GM12878 (cell line): ENCODE measurements around the gene COL28A1. TPM values are rescaled to one million over a fixed set of nuclear protein-coding genes. Genes with fewer than 3 reads are reported as not detected.

Experiments
- ATAC-seq: fragments of 200-7000 bp; cut with Tn5 transposase; 3 replicates; pipeline ENCODE4 v1.9.1; 2020; ENCODE audit warnings: mild to moderate bottlenecking, moderate library complexity
- BruUV-seq: library from RNA; stranded (reverse); fragments of 400-500 nt; replicated peaks from 2 replicates; lab custom pipeline; 2021; lab: Mats Ljungman, UMichigan
- CTCF ChIA-PET: fragments of 300-600 bp; sonication (Branson Sonifier 250); formaldehyde crosslinking; extraction: SDS; loops from one replicate; lab custom pipeline; 2021; ENCODE audit warnings: inconsistent platforms; lab: Yijun Ruan, JAX
- POLR2A ChIA-PET: fragments of 350-600 bp; formaldehyde crosslinking; extraction: SDS; loops from one replicate; lab custom pipeline; 2021; ENCODE audit warnings: inconsistent platforms; lab: Charles Lee
- RAD21 ChIA-PET: fragments of 300-600 bp; sonication (Branson Sonifier 250); formaldehyde crosslinking; loops from one replicate; lab custom pipeline; 2023; ENCODE audit warnings: antibody characterized with exemption; ENCODE audit not compliant: unreplicated experiment; lab: Charles Lee
- SMC1A ChIA-PET: fragments of 300-600 bp; sonication (Branson Sonifier 250); formaldehyde crosslinking; loops from one replicate; lab custom pipeline; 2023; ENCODE audit not compliant: unreplicated experiment, uncharacterized antibody; lab: Charles Lee
- DNase-seq: peaks from one replicate; pipeline ENCODE4 v3.0.0-alpha.2; 2011; ENCODE audit warnings: low read depth, low spot score
- FAIRE-seq: peaks from 3 replicates; lab custom pipeline; 2011; peaks lifted over from hg19 to GRCh38; lab: Jason Lieb, UNC
- H2AFZ ChIP-seq: 2 replicates; pipeline ENCODE4 v1.6.0; 2011; ENCODE audit warnings: low read depth, low read length, control low read depth; ENCODE audit not compliant: control insufficient read depth
- H3K27ac ChIP-seq: 2 replicates; pipeline ENCODE4 v1.5.1; 2011; ENCODE audit warnings: control low read depth; ENCODE audit not compliant: control insufficient read depth, insufficient read depth
- H3K27me3 ChIP-seq, 2 experiments: replicated peaks in 1 of 2; 2 replicates each; pipeline versions ENCODE4 v1.6.0 to v1.6.1; 2011; ENCODE audit warnings: low read length in 1 of 2; ENCODE audit not compliant: control insufficient read depth in 2 of 2, insufficient read depth in 2 of 2
- H3K36me3 ChIP-seq, 2 experiments: 2 replicates each; pipeline ENCODE4 v1.5.1; 2011; ENCODE audit warnings: low read length in 1 of 2; ENCODE audit not compliant: control insufficient read depth in 2 of 2, insufficient read depth in 2 of 2
- H3K4me1 ChIP-seq: 2 replicates; pipeline ENCODE4 v1.6.1; 2011; ENCODE audit warnings: mild to moderate bottlenecking, low read length, moderate library complexity, mixed read lengths; ENCODE audit not compliant: control insufficient read depth, insufficient read depth
- H3K4me2 ChIP-seq: 2 replicates; pipeline ENCODE4 v1.6.0; 2011; ENCODE audit warnings: control low read depth; ENCODE audit not compliant: control insufficient read depth, insufficient read depth
- H3K4me3 ChIP-seq: fragments of 200-600 bp; sonication (generic); 2 replicates; pipeline ENCODE4 v1.5.1; 2016
- H3K79me2 ChIP-seq: 2 replicates; pipeline ENCODE4 v1.6.0; 2011; ENCODE audit warnings: low read length; ENCODE audit not compliant: control insufficient read depth, insufficient read depth
- H3K9ac ChIP-seq: 2 replicates; pipeline ENCODE4 v1.8.0; 2011; ENCODE audit warnings: low read length, control low read depth, mixed read lengths; ENCODE audit not compliant: control insufficient read depth, insufficient read depth
- H3K9me3 ChIP-seq: replicated peaks from 3 replicates; pipeline ENCODE4 v1.5.1; 2011; ENCODE audit warnings: mild to moderate bottlenecking, low read length; ENCODE audit not compliant: control insufficient read depth, insufficient read depth
- H4K20me1 ChIP-seq: 2 replicates; pipeline ENCODE4 v1.6.0; 2011; ENCODE audit not compliant: control insufficient read depth, insufficient read depth
- CHD4 ChIP-seq: fragments of 200-600 bp; sonication (generic); IDR thresholded peaks from 2 replicates; pipeline ENCODE4 v1.6.1; 2016; ENCODE audit warnings: mild to moderate bottlenecking
- ETV6 ChIP-seq, 2 experiments: fragments of 450-650 bp in 1 of 2; IDR thresholded peaks in 1 of 2; conservative IDR thresholded peaks in 1 of 2; 2 replicates each; pipeline ENCODE4 v1.6.1; 2014; ENCODE audit warnings: antibody characterized with exemption in 1 of 2, borderline replicate concordance in 1 of 2, low read depth in 1 of 2, mild to moderate bottlenecking in 1 of 2, moderate library complexity in 1 of 2
- MEF2A ChIP-seq: IDR thresholded peaks from 2 replicates; pipeline ENCODE4 v1.6.1; 2011; ENCODE audit warnings: low read depth, mild to moderate bottlenecking, low read length, moderate library complexity; ENCODE audit not compliant: insufficient read depth
- MXI1 ChIP-seq: fragments of 150-350 bp; IDR thresholded peaks from 2 replicates; pipeline ENCODE4 v1.6.1; 2011; ENCODE audit warnings: low read depth, mild to moderate bottlenecking, inconsistent platforms, low read length, improper control_type of control experiment
- NR2F1 ChIP-seq: fragments of 450-650 bp; conservative IDR thresholded peaks from 2 replicates; pipeline ENCODE4 v1.6.1; 2017; ENCODE audit warnings: mild to moderate bottlenecking
- NRF1 ChIP-seq: conservative IDR thresholded peaks from 2 replicates; pipeline ENCODE4 v1.6.1; 2011; ENCODE audit warnings: mild to moderate bottlenecking, low read depth, low read length, improper control_type of control experiment
- TAF1 ChIP-seq: IDR thresholded peaks from 2 replicates; pipeline ENCODE4 v1.6.1; 2011; ENCODE audit warnings: mild to moderate bottlenecking, low read depth, low read length, borderline replicate concordance
- TBL1XR1 ChIP-seq: IDR thresholded peaks from 2 replicates; pipeline ENCODE4 v1.6.1; 2012; ENCODE audit warnings: low read depth, low read length, improper control_type of control experiment
- USF1 ChIP-seq: IDR thresholded peaks from 2 replicates; pipeline ENCODE4 v1.6.1; 2011; ENCODE audit warnings: borderline replicate concordance, low read depth, mild to moderate bottlenecking, moderate library complexity, mixed read lengths, low read length; ENCODE audit not compliant: insufficient read depth; ENCODE audit errors: extremely low read length
- ZNF24 ChIP-seq: fragments of 450-650 bp; IDR thresholded peaks from 2 replicates; pipeline ENCODE4 v1.6.1; 2017; ENCODE audit warnings: antibody characterized with exemption, mild to moderate bottlenecking
- ZSCAN29 ChIP-seq: fragments of 450-650 bp; IDR thresholded peaks from 2 replicates; pipeline ENCODE4 v1.6.1; 2017; ENCODE audit warnings: mild to moderate bottlenecking, moderate library complexity
- WGBS: methylation state at CpG from one replicate; pipeline ENCODE4 v1.1.6; 2016; ENCODE audit warnings: low lambda C conversion rate; ENCODE audit not compliant: insufficient replicate concordance, insufficient coverage; ENCODE audit errors: missing lambda C conversion rate; 5-methylcytosine and 5-hydroxymethylcytosine counted together
- in situ Hi-C: fragments of 300-500 bp; cut with MboI; formaldehyde crosslinking; loops from 9 replicates; pipeline ENCODE4 v1.14.3; 2018; ENCODE audit warnings: mixed read lengths
- intact Hi-C: fragments of 100-400 bp; cut with micrococcal nuclease; formaldehyde crosslinking; loops from one replicate; pipeline ENCODE4 v1.14.2; 2022; ENCODE audit not compliant: unreplicated experiment
- polyA plus RNA-seq, 11 experiments: library from polyadenylated mRNA; depleted of rRNA in 4 of 11; unstranded in 6 of 11; stranded (reverse) in 5 of 11; fragments of >200 nt; fragmentation: Nextera tagmentation in 4 of 11; fragmentation: Illumina TruSeq in 1 of 11; extraction: Ambion mirVana in 4 of 11; extraction: Trizol in 1 of 11; gene quantifications; 1 replicate in 1 of 11; 2 replicates in 10 of 11; pipeline versions ENCODE4 v1.2.1 to v1.2.3, GENCODE V29; 2011 to 2016; ENCODE audit warnings: inconsistent platforms in 2 of 11, missing spikeins in 2 of 11, low read depth in 1 of 11
- total RNA-seq, 4 experiments: library from RNA; depleted of rRNA in 3 of 4; stranded (reverse); fragments of >200 nt in 3 of 4; fragmentation: Illumina TruSeq in 1 of 4; extraction: Trizol in 1 of 4; gene quantifications; 2 replicates each; pipeline versions ENCODE4 v1.2.1 to v1.2.3, GENCODE V29; 2013 to 2021
- TF ChIP-seq, protein P1 (sequence below): fragments of 450-650 bp; IDR thresholded peaks from 2 replicates; pipeline ENCODE4 v1.6.1; 2017; ENCODE audit warnings: mild to moderate bottlenecking, moderate library complexity

The COL28A1 gene
- total and polyA plus RNA-seq, 10 of the 15 experiments (the other 5 are each of a cell fraction or from before 2014, with no cell fraction given), result 0.05 to 0.22 TPM; not detected in 8

DNA sequence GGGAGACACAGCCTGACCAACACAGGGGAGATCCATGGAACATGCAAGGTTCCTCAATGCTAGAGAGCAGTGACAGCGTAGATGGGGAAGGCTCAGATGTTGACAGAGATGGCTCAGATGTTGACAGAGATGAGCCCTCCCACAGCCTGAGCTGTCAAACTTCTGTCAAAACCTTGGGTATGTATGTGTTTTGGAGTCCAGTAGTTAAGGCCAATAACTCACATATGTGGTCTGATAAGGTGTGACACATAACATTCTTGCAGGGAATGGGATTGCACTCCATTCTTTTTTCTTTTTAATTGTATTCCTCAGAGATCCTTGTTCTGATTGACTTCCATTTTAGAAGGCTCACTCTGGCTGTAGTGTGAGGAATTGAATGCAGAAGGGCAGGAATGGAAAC, 217.1 kb downstream of the COL28A1 start:
- SMC1A ChIA-PET, result no interaction called here
- ATAC-seq (no peak), FAIRE-seq (no peak), DNase-seq (no peak)
- Histone ChIP-seq H3K27me3 (no peaks in the 10 kb centered on the region; a peak in 1 of 4 replicates), H3K9ac (no peak overlapping the region), H3K4me3 (no peak overlapping the region), H4K20me1 (no peaks in the 10 kb centered on the region), H3K36me3 (no peaks in the 10 kb centered on the region), H3K9me3 (no peaks in the 10 kb centered on the region), H3K4me2 (no peak overlapping the region), H2AFZ (no peak overlapping the region), H3K27ac (no peak overlapping the region), H3K4me1 (peaks cover 19% of the 10 kb centered on the region), H3K79me2 (no peaks in the 10 kb centered on the region)
- no TSS peak for BruUV-seq
- TF ChIP-seq ZNF24 (no peak), USF1 (no peak), ETV6 (conservative IDR thresholded peaks at IDR 0.05 in 1 of 2, IDR thresholded peaks at IDR 0.05 in 1 of 2; ENCODE audit: borderline replicate concordance in 1 of 2, low read depth in 1 of 2) (no peak), MEF2A (no peak)
- POLR2A ChIA-PET, result no interaction called here
- intact Hi-C loops, result no loop called here
- RAD21 ChIA-PET, result no interaction called here
- in situ Hi-C loops, result no loop called here
- CTCF ChIA-PET, result no interaction called here
- 43% methylated on average over 1 of the region's 1 CpG for WGBS

DNA sequence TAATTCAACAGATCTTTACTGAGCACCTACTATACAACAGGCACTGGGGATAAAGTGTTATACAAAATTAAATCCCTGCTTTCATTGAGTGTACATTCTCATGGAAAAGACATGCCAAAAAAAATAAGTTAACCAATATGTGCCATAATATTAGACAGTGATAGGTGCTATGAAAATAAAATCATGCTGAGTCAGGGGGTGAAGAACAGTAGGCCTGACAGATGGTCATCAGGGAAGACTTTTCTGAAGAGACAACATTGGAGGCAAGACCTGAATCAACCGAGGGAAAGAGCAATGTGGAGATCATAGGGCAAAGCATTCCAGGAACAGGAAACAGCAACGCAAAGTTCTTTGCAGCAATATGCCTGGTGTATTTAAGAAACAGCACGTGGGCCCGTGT, 217.8 kb downstream of the COL28A1 start:
- ChIA-PET RAD21 (no interaction called here), SMC1A (no interaction called here), POLR2A (no interaction called here), CTCF (no interaction called here)
- no peak overlapping the region for H3K9ac ChIP-seq
- no peak overlapping the region for H2AFZ ChIP-seq
- H4K20me1 ChIP-seq, result no peaks in the 10 kb centered on the region
- BruUV-seq, result no TSS peak
- FAIRE-seq (no peak), ATAC-seq (no peak), DNase-seq (no peak)
- no peaks in the 10 kb centered on the region; a peak in 1 of 4 replicates for H3K27me3 ChIP-seq
- no peaks in the 10 kb centered on the region for H3K9me3 ChIP-seq
- in situ Hi-C loops, result no loop called here
- H3K36me3 ChIP-seq, result no peaks in the 10 kb centered on the region
- no peak overlapping the region for H3K27ac ChIP-seq
- no peaks in the 10 kb centered on the region for H3K79me2 ChIP-seq
- intact Hi-C loops, result no loop called here
- WGBS, result 59% methylated on average over 4 of the region's 4 CpGs
- no peak overlapping the region for H3K4me2 ChIP-seq
- H3K4me3 ChIP-seq, result no peak overlapping the region
- H3K4me1 ChIP-seq, result peaks cover 13% of the 10 kb centered on the region
- no peak for TF ChIP-seq MXI1
- TF ChIP-seq, protein P1, sequence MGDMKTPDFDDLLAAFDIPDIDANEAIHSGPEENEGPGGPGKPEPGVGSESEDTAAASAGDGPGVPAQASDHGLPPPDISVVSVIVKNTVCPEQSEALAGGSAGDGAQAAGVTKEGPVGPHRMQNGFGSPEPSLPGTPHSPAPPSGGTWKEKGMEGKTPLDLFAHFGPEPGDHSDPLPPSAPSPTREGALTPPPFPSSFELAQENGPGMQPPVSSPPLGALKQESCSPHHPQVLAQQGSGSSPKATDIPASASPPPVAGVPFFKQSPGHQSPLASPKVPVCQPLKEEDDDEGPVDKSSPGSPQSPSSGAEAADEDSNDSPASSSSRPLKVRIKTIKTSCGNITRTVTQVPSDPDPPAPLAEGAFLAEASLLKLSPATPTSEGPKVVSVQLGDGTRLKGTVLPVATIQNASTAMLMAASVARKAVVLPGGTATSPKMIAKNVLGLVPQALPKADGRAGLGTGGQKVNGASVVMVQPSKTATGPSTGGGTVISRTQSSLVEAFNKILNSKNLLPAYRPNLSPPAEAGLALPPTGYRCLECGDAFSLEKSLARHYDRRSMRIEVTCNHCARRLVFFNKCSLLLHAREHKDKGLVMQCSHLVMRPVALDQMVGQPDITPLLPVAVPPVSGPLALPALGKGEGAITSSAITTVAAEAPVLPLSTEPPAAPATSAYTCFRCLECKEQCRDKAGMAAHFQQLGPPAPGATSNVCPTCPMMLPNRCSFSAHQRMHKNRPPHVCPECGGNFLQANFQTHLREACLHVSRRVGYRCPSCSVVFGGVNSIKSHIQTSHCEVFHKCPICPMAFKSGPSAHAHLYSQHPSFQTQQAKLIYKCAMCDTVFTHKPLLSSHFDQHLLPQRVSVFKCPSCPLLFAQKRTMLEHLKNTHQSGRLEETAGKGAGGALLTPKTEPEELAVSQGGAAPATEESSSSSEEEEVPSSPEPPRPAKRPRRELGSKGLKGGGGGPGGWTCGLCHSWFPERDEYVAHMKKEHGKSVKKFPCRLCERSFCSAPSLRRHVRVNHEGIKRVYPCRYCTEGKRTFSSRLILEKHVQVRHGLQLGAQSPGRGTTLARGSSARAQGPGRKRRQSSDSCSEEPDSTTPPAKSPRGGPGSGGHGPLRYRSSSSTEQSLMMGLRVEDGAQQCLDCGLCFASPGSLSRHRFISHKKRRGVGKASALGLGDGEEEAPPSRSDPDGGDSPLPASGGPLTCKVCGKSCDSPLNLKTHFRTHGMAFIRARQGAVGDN, result no peak
- TF ChIP-seq ZSCAN29, result no peak
- TF ChIP-seq NRF1, result no peak
- TF ChIP-seq NR2F1, result no peak
- TF ChIP-seq CHD4, result no peak
- TF ChIP-seq TAF1, result no peak
- no peak for TF ChIP-seq TBL1XR1
